ENCODE measurements around the gene UBA5. TPM values are rescaled to one million over a fixed set of nuclear protein-coding genes. Genes with fewer than 3 reads are reported as not detected.

Gene UBA5
- total and polyA plus RNA-seq, 8 donors: 32.2 to 49.0 (median 37.7) TPM

DNA sequence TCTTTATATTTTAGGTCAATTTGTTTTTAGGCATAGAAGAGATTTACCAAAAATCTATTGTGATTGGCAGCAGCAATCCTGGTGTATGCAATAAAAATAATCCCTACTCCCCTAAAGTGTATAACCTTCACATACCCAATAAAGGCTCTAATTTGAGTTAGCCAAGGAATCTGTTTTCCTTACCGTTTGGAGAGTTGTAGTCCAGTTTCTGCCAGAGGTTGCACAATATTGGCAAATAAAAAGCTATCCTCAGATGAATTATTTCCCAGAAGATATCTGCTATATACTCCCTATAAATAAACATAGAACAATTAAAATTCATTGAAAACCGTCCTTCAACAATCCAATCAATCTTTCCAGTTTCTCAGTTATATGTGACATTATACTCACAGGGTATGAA, 32.0 kb upstream of the UBA5 start:
- Histone ChIP-seq H3K27ac (no peak overlapping the region), H3K36me3 (peaks cover 0 to 3% (median 0%) of the 10 kb centered on the region in 3 donors), H3K9me3 (no peaks in the 10 kb centered on the region), H3K4me1 (peaks cover 0 to 5% (median 0%) of the 10 kb centered on the region in 3 donors), H3K4me3 (no peak overlapping the region), H3K27me3 (no peaks in the 10 kb centered on the region)
- no peak for FAIRE-seq
- intact Hi-C loops (cut with DNase I): no loop called here
- peak in 2 of 4 donors; percentile 19 to 47 for ATAC-seq
- TF ChIP-seq, protein P1, sequence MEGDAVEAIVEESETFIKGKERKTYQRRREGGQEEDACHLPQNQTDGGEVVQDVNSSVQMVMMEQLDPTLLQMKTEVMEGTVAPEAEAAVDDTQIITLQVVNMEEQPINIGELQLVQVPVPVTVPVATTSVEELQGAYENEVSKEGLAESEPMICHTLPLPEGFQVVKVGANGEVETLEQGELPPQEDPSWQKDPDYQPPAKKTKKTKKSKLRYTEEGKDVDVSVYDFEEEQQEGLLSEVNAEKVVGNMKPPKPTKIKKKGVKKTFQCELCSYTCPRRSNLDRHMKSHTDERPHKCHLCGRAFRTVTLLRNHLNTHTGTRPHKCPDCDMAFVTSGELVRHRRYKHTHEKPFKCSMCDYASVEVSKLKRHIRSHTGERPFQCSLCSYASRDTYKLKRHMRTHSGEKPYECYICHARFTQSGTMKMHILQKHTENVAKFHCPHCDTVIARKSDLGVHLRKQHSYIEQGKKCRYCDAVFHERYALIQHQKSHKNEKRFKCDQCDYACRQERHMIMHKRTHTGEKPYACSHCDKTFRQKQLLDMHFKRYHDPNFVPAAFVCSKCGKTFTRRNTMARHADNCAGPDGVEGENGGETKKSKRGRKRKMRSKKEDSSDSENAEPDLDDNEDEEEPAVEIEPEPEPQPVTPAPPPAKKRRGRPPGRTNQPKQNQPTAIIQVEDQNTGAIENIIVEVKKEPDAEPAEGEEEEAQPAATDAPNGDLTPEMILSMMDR (IDR thresholded peaks at IDR 0.05): no peak
- no peak for DNase-seq
- WGBS, 2 donors: 18 to 28% methylated on average over 2 of the region's 2 CpGs

DNA sequence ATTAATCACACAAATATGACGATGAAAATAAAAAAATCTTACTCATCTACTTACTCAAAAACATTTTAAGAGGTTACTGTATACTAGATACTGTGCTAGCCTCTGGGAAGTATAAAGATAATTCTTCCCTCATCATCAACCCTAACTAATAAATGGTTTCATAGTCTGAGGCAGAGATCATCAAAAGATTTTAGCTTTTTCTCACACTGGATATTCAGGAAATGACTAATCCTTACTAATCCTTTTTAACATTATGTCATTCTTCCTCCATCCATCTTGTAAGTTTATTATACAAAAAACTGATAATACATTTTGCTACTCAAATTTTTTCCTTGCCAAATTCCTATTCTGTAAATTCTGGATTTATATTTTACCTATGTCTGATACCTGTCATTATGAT, 30.2 kb upstream of the UBA5 start:
- 78 to 85% methylated on average over 1 of the region's 1 CpG for WGBS, 2 donors
- H3K4me3 ChIP-seq: no peak overlapping the region
- no peaks in the 10 kb centered on the region for H3K27me3 ChIP-seq
- no peak overlapping the region for H3K27ac ChIP-seq
- intact Hi-C loops (cut with DNase I): no loop called here
- TF ChIP-seq, protein P1 (IDR thresholded peaks at IDR 0.05): no peak
- DNase-seq (no peak), FAIRE-seq (no peak), ATAC-seq (no peak)
- H3K4me1 ChIP-seq: peaks cover 0 to 5% (median 0%) of the 10 kb centered on the region in 3 donors
- peaks cover 0 to 3% (median 0%) of the 10 kb centered on the region in 3 donors for H3K36me3 ChIP-seq
- H3K9me3 ChIP-seq: no peaks in the 10 kb centered on the region

DNA sequence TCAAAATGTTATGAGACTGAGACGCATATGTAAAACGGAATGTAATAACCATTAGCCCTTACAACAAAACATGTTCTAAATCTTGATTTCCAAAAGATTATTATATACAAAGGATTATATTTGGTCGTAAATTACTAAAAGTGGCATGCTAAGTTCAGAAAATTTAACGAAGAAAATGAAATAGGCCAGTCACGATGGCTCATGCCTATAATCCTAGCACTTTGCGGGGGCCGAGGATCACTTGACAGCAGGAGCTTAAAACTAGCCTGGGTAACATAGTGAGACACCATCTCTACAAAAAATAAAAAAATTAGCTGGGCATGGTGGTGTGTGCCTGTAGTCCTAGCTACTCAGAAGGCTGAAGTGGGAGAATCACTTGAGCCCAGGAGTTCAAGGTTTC, 29.5 kb upstream of the UBA5 start:
- Histone ChIP-seq H3K4me1 (peaks cover 0 to 5% (median 0%) of the 10 kb centered on the region in 3 donors), H3K36me3 (peaks cover 0 to 3% (median 0%) of the 10 kb centered on the region in 3 donors), H3K9me3 (no peaks in the 10 kb centered on the region), H3K27me3 (no peaks in the 10 kb centered on the region), H3K4me3 (no peak overlapping the region), H3K27ac (no peak overlapping the region)
- WGBS, 2 donors: 96 to 97% methylated on average over 7 of the region's 7 CpGs
- FAIRE-seq (no peak), ATAC-seq (no peak), DNase-seq (no peak)
- intact Hi-C loops (cut with DNase I): no loop called here
- TF ChIP-seq, protein P1 (IDR thresholded peaks at IDR 0.05): no peak

DNA sequence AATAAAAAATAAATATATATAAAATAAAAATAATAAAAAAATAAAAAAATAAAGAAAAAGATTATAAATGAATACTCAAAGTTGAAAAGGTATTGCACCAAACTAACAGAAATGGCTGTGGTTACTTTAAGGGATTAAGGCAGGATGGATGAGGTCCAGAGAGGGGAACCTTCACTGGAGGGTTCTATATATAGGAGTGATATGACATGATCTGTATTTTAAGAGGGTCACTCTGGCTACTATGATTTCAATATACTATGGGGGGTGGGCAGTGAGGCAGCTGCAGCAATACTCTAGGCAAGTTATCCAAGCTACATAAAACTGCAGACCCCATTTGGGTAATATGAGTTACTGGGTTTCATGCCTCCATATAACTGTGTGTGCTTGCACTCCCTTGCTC, 25.1 kb upstream of the UBA5 start:
- FAIRE-seq (no peak), ATAC-seq (no peak), DNase-seq (no peak)
- TF ChIP-seq, protein P1 (IDR thresholded peaks at IDR 0.05): no peak
- Histone ChIP-seq H3K27me3 (no peaks in the 10 kb centered on the region), H3K9me3 (no peaks in the 10 kb centered on the region), H3K4me1 (peaks cover 0 to 8% (median 0%) of the 10 kb centered on the region in 3 donors), H3K4me3 (no peak overlapping the region), H3K36me3 (peaks cover 0 to 7% (median 3%) of the 10 kb centered on the region in 3 donors), H3K27ac (no peak overlapping the region)
- intact Hi-C loops (cut with DNase I): no loop called here

DNA sequence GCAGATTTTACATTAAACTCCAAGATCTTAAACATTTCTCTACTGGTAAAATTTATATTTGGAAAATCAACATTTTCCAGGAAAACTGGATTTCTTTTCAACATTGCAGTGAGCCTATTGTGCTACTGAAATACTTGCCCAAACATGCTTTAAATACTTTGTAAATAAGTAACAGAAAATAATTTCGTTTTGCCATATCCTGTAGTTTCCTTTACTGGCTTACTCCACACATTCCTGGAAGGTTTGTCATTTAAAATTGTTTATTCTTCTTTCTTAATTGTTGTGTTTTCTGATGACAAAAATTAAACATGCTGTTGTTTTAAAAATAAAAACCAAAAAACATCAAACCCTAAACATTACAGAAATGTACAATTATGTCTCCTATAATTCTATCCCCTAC, 22.5 kb upstream of the UBA5 start:
- no peak for FAIRE-seq
- no peak for DNase-seq
- WGBS, 2 donors: 32 to 51% methylated on average over 1 of the region's 1 CpG
- no peak overlapping the region for H3K4me3 ChIP-seq
- no peaks in the 10 kb centered on the region for H3K27me3 ChIP-seq
- no peaks in the 10 kb centered on the region for H3K9me3 ChIP-seq
- no peak overlapping the region for H3K27ac ChIP-seq
- TF ChIP-seq, protein P1 (IDR thresholded peaks at IDR 0.05): no peak
- H3K4me1 ChIP-seq: peaks cover 0 to 8% (median 0%) of the 10 kb centered on the region in 3 donors
- H3K36me3 ChIP-seq: peaks cover 0 to 7% (median 3%) of the 10 kb centered on the region in 3 donors
- ATAC-seq: no peak
- intact Hi-C loops (cut with DNase I): no loop called here

Data from pancreas (tissue), 10 donors.